B cell (primary cell): ENCODE results near the gene OGDH.

Source experiments
- EZH2 ChIP-seq: IDR thresholded peaks from 2 replicates; pipeline ENCODE4 v1.6.1; 2012; ENCODE audit warnings: borderline replicate concordance, low read depth, mild to moderate bottlenecking, moderate library complexity, low read length; ENCODE audit not compliant: insufficient read depth, poor library complexity, severe bottlenecking
- TF ChIP-seq, protein P1 (sequence below): fragments of 200-600 bp; IDR thresholded peaks from one replicate; pipeline ENCODE4 v1.8.0; 2022; ENCODE audit warnings: antibody characterized with exemption, mild to moderate bottlenecking

DNA sequence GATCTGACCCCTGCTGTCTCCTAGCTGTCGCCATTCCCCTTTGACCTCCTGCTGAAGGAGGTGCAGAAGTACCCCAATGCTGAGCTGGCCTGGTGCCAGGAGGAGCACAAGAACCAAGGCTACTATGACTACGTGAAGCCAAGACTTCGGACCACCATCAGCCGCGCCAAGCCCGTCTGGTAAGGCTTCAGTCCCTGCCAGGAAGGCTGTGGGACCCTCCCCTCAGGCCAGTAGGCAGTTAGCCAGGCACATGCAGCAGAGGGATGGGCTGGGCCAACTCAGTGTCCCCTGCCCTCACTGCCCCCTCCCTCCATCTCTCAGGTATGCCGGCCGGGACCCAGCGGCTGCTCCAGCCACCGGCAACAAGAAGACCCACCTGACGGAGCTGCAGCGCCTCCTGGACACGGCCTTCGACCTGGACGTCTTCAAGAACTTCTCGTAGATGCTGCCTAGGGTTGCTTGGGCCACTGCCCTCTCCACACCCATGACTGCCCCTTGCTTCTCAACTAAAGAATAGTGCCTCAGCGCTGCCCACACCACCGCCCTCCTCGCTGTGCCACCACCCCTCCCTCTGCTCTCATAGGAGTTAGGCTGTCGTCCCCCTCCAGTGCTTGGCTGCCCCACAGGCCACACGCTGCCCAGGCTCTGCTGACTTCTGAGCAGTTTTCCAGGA lies 101.3 kb downstream of the OGDH start:
- TF ChIP-seq, protein P1, sequence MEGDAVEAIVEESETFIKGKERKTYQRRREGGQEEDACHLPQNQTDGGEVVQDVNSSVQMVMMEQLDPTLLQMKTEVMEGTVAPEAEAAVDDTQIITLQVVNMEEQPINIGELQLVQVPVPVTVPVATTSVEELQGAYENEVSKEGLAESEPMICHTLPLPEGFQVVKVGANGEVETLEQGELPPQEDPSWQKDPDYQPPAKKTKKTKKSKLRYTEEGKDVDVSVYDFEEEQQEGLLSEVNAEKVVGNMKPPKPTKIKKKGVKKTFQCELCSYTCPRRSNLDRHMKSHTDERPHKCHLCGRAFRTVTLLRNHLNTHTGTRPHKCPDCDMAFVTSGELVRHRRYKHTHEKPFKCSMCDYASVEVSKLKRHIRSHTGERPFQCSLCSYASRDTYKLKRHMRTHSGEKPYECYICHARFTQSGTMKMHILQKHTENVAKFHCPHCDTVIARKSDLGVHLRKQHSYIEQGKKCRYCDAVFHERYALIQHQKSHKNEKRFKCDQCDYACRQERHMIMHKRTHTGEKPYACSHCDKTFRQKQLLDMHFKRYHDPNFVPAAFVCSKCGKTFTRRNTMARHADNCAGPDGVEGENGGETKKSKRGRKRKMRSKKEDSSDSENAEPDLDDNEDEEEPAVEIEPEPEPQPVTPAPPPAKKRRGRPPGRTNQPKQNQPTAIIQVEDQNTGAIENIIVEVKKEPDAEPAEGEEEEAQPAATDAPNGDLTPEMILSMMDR, result no peak
- TF ChIP-seq EZH2, result no peak
